Small intestine (tissue), 16 donors: Measurements from ENCODE around the gene SPATA1. TPM values are rescaled to one million over a fixed set of nuclear protein-coding genes. Genes with fewer than 3 reads are reported as not detected.
A peak's percentile ranks its signal among the peaks of the same experiment; 100 is the strongest.

ENCODE experiments used
- DNase-seq, 2 donors: peaks; one replicate each; pipeline versions ENCODE4 v3.0.0 to v3.0.0-alpha.2; 2013
- FAIRE-seq: peaks from 2 replicates; lab custom pipeline; 2012; peaks lifted over from hg19 to GRCh38; lab: Jason Lieb, UNC
- H3K27ac ChIP-seq, 3 donors: one replicate each; pipeline ENCODE4 v1.5.1; 2013; ENCODE audit warnings: low read length in 2 of 3, mild to moderate bottlenecking in 2 of 3, control low read depth in 1 of 3, inconsistent platforms in 1 of 3, low read depth in 1 of 3, moderate library complexity in 1 of 3
- H3K27me3 ChIP-seq, 3 donors: one replicate each; pipeline ENCODE4 v1.6.1; 2013; ENCODE audit warnings: low read length in 3 of 3, inconsistent platforms in 1 of 3; ENCODE audit not compliant: control insufficient read depth in 3 of 3, insufficient read depth in 3 of 3
- H3K36me3 ChIP-seq, 3 donors: one replicate each; pipeline ENCODE4 v1.6.1; 2013; ENCODE audit warnings: low read length in 3 of 3, inconsistent platforms in 1 of 3, low read depth in 1 of 3, mild to moderate bottlenecking in 1 of 3, moderate library complexity in 1 of 3; ENCODE audit not compliant: control insufficient read depth in 3 of 3, insufficient read depth in 2 of 3
- H3K4me1 ChIP-seq, 3 donors: one replicate each; pipeline ENCODE4 v1.6.1; 2013; ENCODE audit warnings: low read length in 2 of 3, inconsistent platforms in 1 of 3, low read depth in 1 of 3, mild to moderate bottlenecking in 1 of 3, moderate library complexity in 1 of 3; ENCODE audit not compliant: control insufficient read depth in 3 of 3, insufficient read depth in 2 of 3
- H3K4me3 ChIP-seq, 3 donors: one replicate each; pipeline ENCODE4 v1.5.1; 2013; ENCODE audit warnings: low read length in 3 of 3, control low read depth in 1 of 3, inconsistent platforms in 1 of 3, low read depth in 1 of 3, mild to moderate bottlenecking in 1 of 3, moderate library complexity in 1 of 3
- H3K9me3 ChIP-seq, 2 donors: one replicate each; pipeline ENCODE4 v1.6.1; 2013; ENCODE audit warnings: low read depth in 1 of 2, low read length in 1 of 2; ENCODE audit not compliant: control insufficient read depth in 2 of 2, insufficient read depth in 1 of 2
- WGBS, 3 donors: extraction: QIAGEN DNeasy Blood & Tissue Kit; methylation state at CpG; one replicate each; pipeline ENCODE4 v1.1.7; 2013; 5-methylcytosine and 5-hydroxymethylcytosine counted together
- long read RNA-seq, 10 donors: transcript quantifications; one replicate each; lab custom pipeline, GENCODE V29; 2026
- polyA plus RNA-seq, 4 donors: library from polyadenylated mRNA; stranded (reverse) in 3 of 4; unstranded in 1 of 4; fragments of 200-250 nt in 3 of 4; fragments of 120-200 nt in 1 of 4; gene quantifications; one replicate each; pipeline versions ENCODE4 v1.2.1 to v1.2.3, GENCODE V29; 2013
- donor health status: healthy with polysubstance abuse.
- donor health status: control.
- donor health status: control.
- donor health status: Bipolar disorder and iron deficiency.
- donor health status: healthy.

SPATA1 gene, protein sequence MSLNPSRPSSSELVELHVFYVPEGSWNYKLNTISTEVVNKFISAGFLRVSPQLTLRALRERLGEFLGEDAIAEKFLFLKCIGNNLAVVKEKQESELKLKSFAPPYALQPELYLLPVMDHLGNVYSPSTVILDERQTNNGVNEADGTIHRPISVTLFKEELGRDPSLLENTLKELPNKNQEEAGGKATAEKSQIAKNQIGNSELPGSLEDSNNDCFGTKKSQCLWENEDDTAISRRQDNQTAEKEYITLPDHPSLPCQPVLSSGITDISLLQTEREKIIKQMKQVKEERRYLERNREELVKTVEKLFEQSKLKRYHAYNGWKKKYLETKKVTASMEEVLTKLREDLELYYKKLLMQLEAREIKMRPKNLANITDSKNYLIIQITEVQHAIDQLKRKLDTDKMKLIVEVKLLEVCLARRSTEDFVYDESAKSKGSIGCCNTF
- polyA plus RNA-seq: 1 to 10 TPM in 1 of 4 donors, under 1 TPM in 1, not detected in 2; 0.79 to 2.7 TPM
- long read RNA-seq, donor 1: 0 reads
- long read RNA-seq, donor 2: 0 reads
- long read RNA-seq, donor 3: 0 reads
- long read RNA-seq, donor 4: 0 reads
- long read RNA-seq, donor 5: 0 reads
- long read RNA-seq, donor 6: 0 reads
- long read RNA-seq, donor 7: 0 reads
- long read RNA-seq, donor 8: 0 reads
- long read RNA-seq, donor 9: 0 reads
- long read RNA-seq, donor 10: 0 reads

DNA sequence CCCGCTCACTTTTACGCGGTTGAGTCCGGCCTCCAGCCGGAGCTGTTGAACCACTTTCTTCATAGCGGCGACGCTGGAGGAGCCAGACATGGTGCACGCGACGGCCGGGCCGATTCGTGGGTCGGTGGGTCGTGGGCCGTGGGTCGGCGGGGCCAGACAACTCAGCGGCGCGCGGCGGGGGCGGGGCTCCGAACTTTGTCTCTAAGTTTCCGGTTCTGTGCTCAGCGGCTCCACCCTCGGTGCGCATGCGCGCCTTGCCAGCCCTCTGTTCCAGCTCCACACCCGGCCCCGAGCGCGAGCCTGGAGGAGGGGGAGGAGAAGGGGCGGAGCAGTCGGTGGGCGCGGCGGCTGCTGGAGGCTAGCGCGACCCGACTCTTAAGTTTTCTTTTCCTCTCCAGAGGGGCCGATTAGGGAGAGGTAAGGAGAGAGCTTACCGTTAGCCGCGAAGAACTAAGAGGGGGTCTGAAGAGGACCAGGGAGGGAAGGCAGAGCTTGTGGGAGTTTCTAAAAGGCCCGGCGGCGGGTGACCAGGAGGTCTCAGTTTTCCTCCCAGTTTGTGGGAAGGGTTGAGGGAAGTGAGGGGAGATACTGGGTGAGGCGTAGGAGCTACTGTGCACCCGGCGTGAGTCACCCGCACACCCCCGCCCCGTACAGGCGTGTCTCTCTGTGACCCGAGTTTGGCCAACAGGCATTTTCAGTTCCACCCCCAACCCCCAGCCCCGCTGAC lies at the start of gene SPATA1, which contains the start of gene GNG5:
SPATA1 (plus strand) TSS at position 385 of the 727 bp plus-strand sequence. CDS start 9,974 bp downstream, outside the sequence.
GNG5 (minus strand) TSS at position 580 of the 727 bp plus-strand sequence; CDS start at position 90, 490 bp downstream.
- H3K4me3 ChIP-seq: peak within 1 kb of the TSS; percentile 41 to 85 (median 77)
- peaks cover 4 to 20% (median 17%) of the 10 kb centered on the region in 3 donors for H3K4me1 ChIP-seq
- FAIRE-seq: no peak

DNA sequence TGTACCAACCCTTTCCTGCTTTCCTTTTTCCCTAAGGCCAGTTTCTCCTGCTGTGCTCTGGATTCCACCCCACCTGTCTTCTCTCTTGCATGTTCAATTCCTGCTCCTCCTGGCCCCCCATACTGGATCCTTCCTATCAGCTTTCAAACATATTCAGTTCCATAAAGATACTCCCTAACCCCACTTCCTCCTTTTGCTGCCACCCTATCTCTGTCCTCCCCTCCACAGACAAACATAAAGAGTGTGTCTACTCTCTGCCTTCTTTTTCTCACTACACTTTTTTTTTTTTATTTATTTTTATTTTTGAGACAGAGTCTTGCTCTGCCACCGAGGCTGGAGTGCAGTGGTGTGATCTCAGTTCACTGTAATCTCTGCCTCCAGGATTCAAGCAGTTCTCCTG lies 44.1 kb upstream of the SPATA1 start:
- WGBS, 3 donors: 62 to 67% (median 66%) methylated on average over 1 of the region's 1 CpG
- no peaks in the 10 kb centered on the region for H3K36me3 ChIP-seq

More for the DNA sequence above, at the start of gene SPATA1, which contains the start of gene GNG5:
- 0 to 1% (median 1%) methylated on average over 57 to 60 of the region's 60 CpGs for WGBS, 3 donors
- Histone ChIP-seq H3K27ac (peak within 1 kb of the TSS; percentile 93 to 99 (median 98)), H3K9me3 (peaks cover 0 to 8% of the 10 kb centered on the region in 2 donors), H3K27me3 (no peaks in the 10 kb centered on the region), H3K36me3 (peaks cover 0 to 7% (median 0%) of the 10 kb centered on the region in 3 donors)
- peak; percentile 99 to 100 for DNase-seq

DNA sequence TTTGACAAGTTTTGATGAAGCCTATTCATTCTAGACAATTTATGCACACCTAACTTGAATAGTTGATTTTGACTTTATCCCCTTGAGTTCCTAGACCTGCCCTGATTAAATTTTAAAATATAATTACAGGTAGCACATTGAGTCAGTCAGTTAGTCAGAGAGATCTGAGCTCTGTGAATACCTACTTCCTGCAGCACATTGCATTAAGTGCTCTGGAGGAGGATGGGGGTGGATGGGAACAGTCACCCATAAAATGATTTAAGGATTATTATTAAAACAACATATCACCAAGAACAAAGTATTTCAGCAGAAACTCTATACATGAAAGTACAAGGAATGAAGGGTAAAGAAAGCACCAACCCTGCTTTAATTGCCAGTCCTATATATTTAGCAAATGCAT lies 38.9 kb upstream of the SPATA1 start:
- DNase-seq (no peak), FAIRE-seq (no peak)
- peaks cover 0 to 5% (median 0%) of the 10 kb centered on the region in 3 donors for H3K27me3 ChIP-seq

More for the DNA sequence above, 44.1 kb upstream of the SPATA1 start:
- DNase-seq (no peak), FAIRE-seq (no peak)
- Histone ChIP-seq H3K27me3 (no peaks in the 10 kb centered on the region), H3K27ac (no peak overlapping the region), H3K4me1 (no peaks in the 10 kb centered on the region), H3K9me3 (no peaks in the 10 kb centered on the region), H3K4me3 (no peak overlapping the region)

DNA sequence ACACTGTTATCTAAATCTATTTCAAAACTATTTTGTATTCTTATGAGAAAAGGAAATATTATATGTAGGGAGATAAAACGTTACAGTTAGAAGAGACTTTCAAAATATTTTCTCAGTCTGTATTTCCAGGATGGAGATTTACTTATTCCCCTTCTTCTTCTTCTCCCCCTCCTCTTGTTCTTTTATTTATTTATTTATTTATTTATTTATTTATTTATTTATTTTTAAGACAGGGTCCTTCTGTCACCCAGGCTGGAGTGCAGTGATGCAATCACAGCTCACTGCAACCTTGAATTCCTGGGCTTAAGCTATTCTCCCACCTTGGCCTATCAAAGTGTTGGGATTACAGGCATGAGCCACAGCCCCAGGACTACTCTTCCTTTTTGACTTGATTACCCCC lies 30.0 kb upstream of the SPATA1 start:
- 48 to 58% (median 56%) methylated on average over 1 of the region's 1 CpG for WGBS, 3 donors
- H3K4me1 ChIP-seq: peaks cover under 1 to 4% (median 3%) of the 10 kb centered on the region in 3 donors
- H3K27me3 ChIP-seq: peaks cover 0 to 23% (median 0%) of the 10 kb centered on the region in 3 donors
- no peak for DNase-seq
- no peak overlapping the region for H3K4me3 ChIP-seq
- FAIRE-seq: no peak
- peaks cover 0 to 1% (median 0%) of the 10 kb centered on the region in 3 donors for H3K36me3 ChIP-seq
- peaks cover 0 to 14% of the 10 kb centered on the region in 2 donors for H3K9me3 ChIP-seq
- no peak overlapping the region for H3K27ac ChIP-seq

More for the DNA sequence above, 38.9 kb upstream of the SPATA1 start:
- Histone ChIP-seq H3K4me1 (no peaks in the 10 kb centered on the region), H3K4me3 (no peak overlapping the region), H3K27ac (no peak overlapping the region), H3K36me3 (no peaks in the 10 kb centered on the region), H3K9me3 (no peaks in the 10 kb centered on the region)

DNA sequence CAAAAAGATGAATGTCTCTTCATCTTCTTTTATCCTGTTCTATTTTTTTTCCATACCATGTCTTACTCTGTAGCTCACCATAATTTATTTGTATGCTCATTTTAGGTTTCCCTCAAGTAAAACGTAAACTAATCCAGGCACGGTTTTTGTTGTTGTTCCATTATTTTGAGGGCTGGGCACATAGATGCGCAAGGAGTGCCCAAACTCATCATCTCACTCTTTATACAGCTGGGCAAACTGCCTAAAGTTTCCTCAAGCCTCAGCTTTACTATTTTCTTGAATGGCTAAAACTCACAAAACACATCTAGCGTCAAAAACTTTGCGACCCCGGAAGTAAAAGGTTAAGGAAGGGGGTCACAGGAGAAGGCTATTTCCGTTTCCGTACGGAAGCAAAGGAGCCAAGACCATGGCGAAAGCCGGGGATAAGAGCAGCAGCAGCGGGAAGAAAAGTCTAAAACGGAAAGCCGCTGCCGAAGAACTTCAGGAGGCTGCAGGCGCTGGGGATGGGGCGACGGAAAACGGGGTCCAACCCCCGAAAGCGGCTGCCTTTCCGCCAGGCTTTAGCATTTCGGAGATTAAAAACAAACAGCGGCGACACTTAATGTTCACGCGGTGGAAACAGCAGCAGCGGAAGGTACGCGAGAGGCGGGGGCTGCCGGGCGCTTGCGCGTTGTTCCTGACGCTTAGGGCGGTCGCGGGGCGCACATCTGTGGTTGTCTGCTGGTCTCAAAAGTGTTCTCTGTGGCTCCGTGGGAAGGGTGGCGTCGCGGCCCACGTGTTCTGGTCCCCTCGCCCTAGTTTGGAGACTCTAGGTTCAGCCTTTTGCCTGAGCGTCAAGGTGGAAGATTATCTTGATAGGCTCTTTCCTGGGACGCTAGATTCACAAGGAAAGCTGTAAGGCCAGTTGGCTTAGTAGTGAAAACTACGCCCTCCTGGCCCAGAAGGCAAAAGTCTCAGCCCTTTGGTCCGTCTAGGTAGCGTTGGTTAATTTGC lies 27.0 kb upstream of the SPATA1 start, which contains the start of gene RPF1:
RPF1 (plus strand) TSS at position 391 of the 993 bp plus-strand sequence; CDS start at position 407, 16 bp downstream.
- peaks cover 0 to 7% (median 2%) of the 10 kb centered on the region in 3 donors for H3K36me3 ChIP-seq

DNA sequence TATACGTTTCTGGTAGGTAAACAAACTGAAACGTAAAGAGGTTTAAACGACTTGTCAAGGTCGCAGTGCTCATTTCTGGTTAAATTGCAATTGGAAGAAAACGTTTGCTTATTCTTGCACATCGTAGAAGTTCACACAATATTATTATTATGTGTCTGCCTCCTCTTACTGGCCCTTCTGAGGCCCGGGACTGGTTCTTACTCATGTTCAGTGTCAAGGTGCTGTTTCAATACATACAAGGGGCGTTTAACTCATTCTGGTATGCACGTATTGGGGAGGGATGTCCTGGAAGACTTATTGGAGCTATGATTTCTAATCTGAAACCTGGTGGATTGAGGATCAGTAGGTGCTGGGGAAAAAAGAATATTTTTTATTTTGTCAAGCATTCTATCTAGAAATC lies 26.2 kb upstream of the SPATA1 start:
- DNase-seq (peak in 1 of 2 donors; percentile 13), FAIRE-seq (no peak)
- Histone ChIP-seq H3K27ac (peak overlapping the region in 1 of 3 donors; percentile 92), H3K4me1 (peaks cover 3 to 4% (median 3%) of the 10 kb centered on the region in 3 donors), H3K27me3 (peaks cover 0 to 11% (median 0%) of the 10 kb centered on the region in 3 donors), H3K4me3 (peak overlapping the region; percentile 82 to 87 (median 84)), H3K9me3 (peaks cover 0 to 14% of the 10 kb centered on the region in 2 donors), H3K36me3 (peaks cover 0 to 12% (median 2%) of the 10 kb centered on the region in 3 donors)
- WGBS, 3 donors: 2 to 3% (median 3%) methylated on average over 9 of the region's 9 CpGs

More for the DNA sequence above, 27.0 kb upstream of the SPATA1 start, which contains the start of gene RPF1:
- WGBS, 3 donors: 4 to 5% (median 4%) methylated on average over 51 of the region's 51 CpGs
- H3K27ac ChIP-seq: peak within 1 kb of the TSS; percentile 91 to 96 (median 92)
- H3K27me3 ChIP-seq: peaks cover 0 to 11% (median 0%) of the 10 kb centered on the region in 3 donors
- H3K4me1 ChIP-seq: peaks cover 3 to 4% (median 3%) of the 10 kb centered on the region in 3 donors
- DNase-seq (peak; percentile 80 to 90), FAIRE-seq (no peak)
- H3K9me3 ChIP-seq: peaks cover 0 to 14% of the 10 kb centered on the region in 2 donors
- H3K4me3 ChIP-seq: peak within 1 kb of the TSS; percentile 82 to 87 (median 84)

DNA sequence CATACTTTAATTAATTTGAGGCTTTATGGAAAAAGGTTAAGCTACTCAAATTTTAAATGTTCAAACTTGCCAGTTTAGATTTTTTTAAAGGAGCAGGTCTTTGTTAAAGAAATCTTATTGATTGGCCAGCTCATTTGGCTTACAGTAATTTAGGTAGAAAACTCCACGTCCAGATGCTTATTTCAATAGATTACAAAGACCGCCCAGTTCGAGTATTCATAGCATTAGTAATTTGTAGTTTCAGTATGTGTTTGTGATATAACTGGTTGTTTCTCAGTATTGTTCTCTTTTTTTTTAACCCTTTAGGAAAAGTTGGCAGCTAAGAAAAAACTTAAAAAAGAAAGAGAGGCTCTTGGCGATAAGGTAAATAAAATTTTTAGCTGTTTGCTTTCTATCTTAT lies 25.5 kb upstream of the SPATA1 start:
- H3K27me3 ChIP-seq: peaks cover 0 to 9% (median 0%) of the 10 kb centered on the region in 3 donors
- DNase-seq (no peak), FAIRE-seq (no peak)
- WGBS, 3 donors: 58 to 73% (median 69%) methylated on average over 4 of the region's 4 CpGs
- H3K4me3 ChIP-seq: peak overlapping the region in 1 of 3 donors; percentile 84
- peaks cover 0 to 14% of the 10 kb centered on the region in 2 donors for H3K9me3 ChIP-seq
- peaks cover 3 to 4% (median 3%) of the 10 kb centered on the region in 3 donors for H3K4me1 ChIP-seq
- peaks cover 0 to 16% (median 2%) of the 10 kb centered on the region in 3 donors for H3K36me3 ChIP-seq
- H3K27ac ChIP-seq: no peak overlapping the region
